Lung (tissue), 12 donors: ENCODE measurements around the gene IL1RAPL1. TPM values are rescaled to one million over a fixed set of nuclear protein-coding genes. Genes with fewer than 3 reads are reported as not detected.

ENCODE experiments used
- ATAC-seq: fragments of 200-7000 bp; cut with Tn5 transposase; one replicate; pipeline ENCODE4 v1.9.1; 2020; ENCODE audit warnings: moderate number of reproducible peaks; ENCODE audit not compliant: insufficient read depth, low FRiP score
- DNase-seq, 3 donors: peaks; one replicate each; pipeline ENCODE4 v3.0.0-alpha.2; 2013 to 2017
- H3K27ac ChIP-seq, 2 donors: one replicate each; pipeline ENCODE4 v1.5.1; 2013; ENCODE audit warnings: mild to moderate bottlenecking in 2 of 2, moderate library complexity in 2 of 2, control low read depth in 1 of 2, inconsistent platforms in 1 of 2, low read depth in 1 of 2, low read length in 1 of 2
- H3K27me3 ChIP-seq, 3 donors: one replicate each; pipeline ENCODE4 v1.5.1; 2013; ENCODE audit warnings: low read length in 2 of 3; ENCODE audit not compliant: control insufficient read depth in 3 of 3, insufficient read depth in 3 of 3
- H3K36me3 ChIP-seq, 4 donors: one replicate each; pipeline ENCODE4 v1.5.1; 2013; ENCODE audit warnings: low read length in 4 of 4, mild to moderate bottlenecking in 1 of 4, moderate library complexity in 1 of 4; ENCODE audit not compliant: control insufficient read depth in 4 of 4, insufficient read depth in 4 of 4
- H3K4me1 ChIP-seq, 5 donors: one replicate each; pipeline ENCODE4 v1.5.1; 2013; ENCODE audit warnings: low read length in 5 of 5, mild to moderate bottlenecking in 2 of 5, moderate library complexity in 1 of 5; ENCODE audit not compliant: control insufficient read depth in 5 of 5, insufficient read depth in 5 of 5
- H3K4me3 ChIP-seq: one replicate; pipeline ENCODE4 v1.5.1; 2013; ENCODE audit warnings: mild to moderate bottlenecking, control low read depth, moderate library complexity
- H3K9ac ChIP-seq, 2 donors: one replicate each; pipeline ENCODE4 v1.5.1; 2013; ENCODE audit warnings: low read length in 2 of 2, control low read depth in 1 of 2; ENCODE audit not compliant: insufficient read depth in 1 of 2
- H3K9me3 ChIP-seq, 4 donors: one replicate each; pipeline ENCODE4 v1.5.1; 2013; ENCODE audit warnings: low read length in 3 of 4, mild to moderate bottlenecking in 1 of 4, moderate library complexity in 1 of 4; ENCODE audit not compliant: control insufficient read depth in 4 of 4, insufficient read depth in 3 of 4
- WGBS, 2 donors: extraction: QIAGEN DNeasy Blood & Tissue Kit; methylation state at CpG; one replicate each; pipeline ENCODE4 v1.1.7; 2013; 5-methylcytosine and 5-hydroxymethylcytosine counted together
- polyA plus RNA-seq, 2 donors: library from polyadenylated mRNA; stranded (reverse); fragments of 200-250 nt; gene quantifications; one replicate each; pipeline ENCODE4 v1.2.1, GENCODE V29; 2013
- total RNA-seq, 2 donors: library from RNA; depleted of rRNA in 1 of 2; stranded (reverse); fragments of >200 nt in 1 of 2; gene quantifications; one replicate each; pipeline ENCODE4 v1.2.1, GENCODE V29; 2014 to 2021
- TF ChIP-seq, protein P1 (sequence below): IDR thresholded peaks from 2 replicates; pipeline ENCODE4 v1.5.1; 2012; ENCODE audit warnings: mild to moderate bottlenecking; ENCODE audit errors: control extremely low read depth, extremely low read depth
- donor health status: control.
- donor health status: control.
- donor health status: Bipolar disorder and iron deficiency.
- donor health status: healthy.
- donor health status: DM: yes; HTN: yes; CAD: no.

Gene IL1RAPL1
- total and polyA plus RNA-seq, 4 donors, result 2.2 TPM; not detected in 3

DNA sequence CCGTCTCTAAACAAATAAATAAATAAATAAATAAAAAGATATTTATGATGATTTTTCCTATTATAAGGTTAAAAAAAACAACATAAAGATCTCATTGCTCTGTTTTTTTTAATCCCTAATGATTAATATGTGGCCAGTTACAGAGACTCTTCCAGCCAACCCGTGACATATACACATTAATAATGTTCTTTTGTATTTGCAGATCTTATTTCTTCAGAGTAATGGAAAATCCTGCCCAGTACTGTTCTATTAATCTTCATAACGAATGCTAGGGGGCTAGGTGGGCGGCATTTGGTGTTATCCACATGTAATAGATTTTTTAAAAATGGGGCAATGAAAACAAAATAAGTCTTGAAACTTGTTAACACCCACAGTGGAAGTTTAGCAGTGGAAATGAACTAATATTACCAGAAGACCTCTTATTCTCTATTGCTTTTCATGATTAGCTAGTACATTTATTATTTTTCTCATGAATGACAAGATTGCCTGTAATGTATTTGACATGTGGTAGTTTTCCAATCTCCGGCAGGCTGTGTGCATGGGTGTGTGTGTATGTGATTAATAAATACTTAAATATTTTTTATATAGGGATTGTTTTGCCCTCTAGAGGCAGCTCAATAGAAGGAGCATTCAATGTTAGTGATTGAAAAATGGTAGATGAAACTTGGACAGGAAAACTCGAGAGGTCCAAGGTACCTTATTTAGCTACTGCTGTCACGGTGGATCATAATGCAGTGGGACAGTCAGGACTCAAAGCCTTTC is 457.4 kb downstream of the IL1RAPL1 start:
- 62 to 82% methylated on average over 7 of the region's 7 CpGs for WGBS, 2 donors

DNA sequence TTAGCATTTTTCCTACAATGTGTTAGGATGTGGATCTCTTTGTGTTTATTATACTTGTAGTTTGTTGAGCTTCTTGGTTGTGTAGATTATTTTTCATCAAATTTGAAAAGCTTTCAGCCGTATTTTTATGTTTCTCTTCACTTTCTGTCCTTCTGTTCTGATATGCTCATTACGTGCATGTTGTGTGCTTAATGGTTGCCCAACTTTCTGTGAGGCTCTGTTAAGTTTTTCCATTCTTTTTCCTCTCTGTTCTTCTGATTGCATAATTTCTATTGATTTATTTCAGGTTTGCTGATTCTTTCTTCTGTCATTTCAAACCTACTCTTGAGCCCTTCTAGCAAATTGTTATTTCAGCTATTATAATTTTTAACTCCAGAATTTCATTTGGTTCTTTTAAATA is 478.2 kb downstream of the IL1RAPL1 start:
- Histone ChIP-seq H3K36me3 (no peaks in the 10 kb centered on the region), H3K9ac (no peak overlapping the region), H3K27me3 (peaks cover 0 to 3% (median 0%) of the 10 kb centered on the region in 3 donors), H3K9me3 (peaks cover 0 to 2% (median 0%) of the 10 kb centered on the region in 4 donors), H3K27ac (no peak overlapping the region), H3K4me1 (peaks cover 0 to 3% (median 0%) of the 10 kb centered on the region in 5 donors), H3K4me3 (no peak overlapping the region)
- ATAC-seq (no peak), DNase-seq (no peak)
- WGBS, 2 donors, result 80 to 87% methylated on average over 2 of the region's 2 CpGs
- TF ChIP-seq, protein P1, sequence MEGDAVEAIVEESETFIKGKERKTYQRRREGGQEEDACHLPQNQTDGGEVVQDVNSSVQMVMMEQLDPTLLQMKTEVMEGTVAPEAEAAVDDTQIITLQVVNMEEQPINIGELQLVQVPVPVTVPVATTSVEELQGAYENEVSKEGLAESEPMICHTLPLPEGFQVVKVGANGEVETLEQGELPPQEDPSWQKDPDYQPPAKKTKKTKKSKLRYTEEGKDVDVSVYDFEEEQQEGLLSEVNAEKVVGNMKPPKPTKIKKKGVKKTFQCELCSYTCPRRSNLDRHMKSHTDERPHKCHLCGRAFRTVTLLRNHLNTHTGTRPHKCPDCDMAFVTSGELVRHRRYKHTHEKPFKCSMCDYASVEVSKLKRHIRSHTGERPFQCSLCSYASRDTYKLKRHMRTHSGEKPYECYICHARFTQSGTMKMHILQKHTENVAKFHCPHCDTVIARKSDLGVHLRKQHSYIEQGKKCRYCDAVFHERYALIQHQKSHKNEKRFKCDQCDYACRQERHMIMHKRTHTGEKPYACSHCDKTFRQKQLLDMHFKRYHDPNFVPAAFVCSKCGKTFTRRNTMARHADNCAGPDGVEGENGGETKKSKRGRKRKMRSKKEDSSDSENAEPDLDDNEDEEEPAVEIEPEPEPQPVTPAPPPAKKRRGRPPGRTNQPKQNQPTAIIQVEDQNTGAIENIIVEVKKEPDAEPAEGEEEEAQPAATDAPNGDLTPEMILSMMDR, result no peak

More for the DNA sequence above, 457.4 kb downstream of the IL1RAPL1 start:
- H3K4me1 ChIP-seq, result no peaks in the 10 kb centered on the region
- ATAC-seq (no peak), DNase-seq (no peak)
- H3K27ac ChIP-seq, result no peak overlapping the region
- H3K9ac ChIP-seq, result no peak overlapping the region
- H3K27me3 ChIP-seq, result peaks cover 0 to 3% (median 3%) of the 10 kb centered on the region in 3 donors
- no peaks in the 10 kb centered on the region for H3K36me3 ChIP-seq
- no peak overlapping the region for H3K4me3 ChIP-seq
- H3K9me3 ChIP-seq, result no peaks in the 10 kb centered on the region
- TF ChIP-seq, protein P1, result no peak

DNA sequence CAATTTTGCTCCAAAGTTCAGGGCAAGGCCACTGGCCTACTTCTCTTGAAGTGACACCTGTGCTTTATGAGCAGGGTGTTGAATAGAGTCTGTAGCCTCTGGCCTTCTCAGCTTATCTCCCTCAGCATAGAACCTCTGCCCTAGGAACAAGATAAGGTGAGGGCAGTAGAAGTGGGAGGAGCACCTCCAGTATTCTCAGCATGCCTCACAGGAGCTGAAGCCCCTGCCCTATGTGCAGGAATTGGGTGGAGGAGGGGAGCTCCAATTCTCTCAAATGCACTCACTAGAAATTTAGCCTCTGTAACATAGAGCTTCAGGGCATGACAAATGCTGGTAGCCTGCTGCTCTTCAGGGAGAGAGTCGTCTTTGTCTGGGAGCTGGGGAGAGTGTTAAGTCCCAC is 479.3 kb downstream of the IL1RAPL1 start:
- no peaks in the 10 kb centered on the region for H3K36me3 ChIP-seq
- WGBS, 2 donors, result 35 to 82% methylated on average over 1 of the region's 1 CpG
- H3K4me3 ChIP-seq, result no peak overlapping the region
- peaks cover 0 to 5% (median 0%) of the 10 kb centered on the region in 3 donors for H3K27me3 ChIP-seq
- no peak for ATAC-seq
- peaks cover 0 to 3% (median 0%) of the 10 kb centered on the region in 5 donors for H3K4me1 ChIP-seq
- no peak overlapping the region for H3K9ac ChIP-seq
- H3K9me3 ChIP-seq, result peaks cover 0 to 2% (median 0%) of the 10 kb centered on the region in 4 donors
- no peak overlapping the region for H3K27ac ChIP-seq
- TF ChIP-seq, protein P1, result no peak
- no peak for DNase-seq
